Left colon (tissue), 2 donors: ENCODE results near the gene SPATA31D3. TPM values are rescaled to one million over a fixed set of nuclear protein-coding genes. Genes with fewer than 3 reads are reported as not detected.
"Not testable (repeated sequence)": the region's sequence is repeated elsewhere in the genome, so short reads cannot be mapped to it uniquely, and the experiment has no call there.

Experiments
- ATAC-seq: fragments of 200-7000 bp; cut with Tn5 transposase; one replicate; pipeline ENCODE4 v1.9.1; 2020; ENCODE audit warnings: mild to moderate bottlenecking, moderate library complexity
- DNase-seq, 2 donors: peaks; one replicate each; pipeline ENCODE4 v3.0.0-alpha.2; 2020
- intact Hi-C, 2 donors: fragments of 100-400 bp; cut with DNase I in 1 of 2; cut with micrococcal nuclease in 1 of 2; formaldehyde crosslinking; loops; one replicate each; pipeline versions ENCODE4 v1.11.2 to v1.14.0; 2022; cut with DNase I, micrococcal nuclease
- total RNA-seq, 2 donors: library from RNA; stranded (reverse); fragmentation: NEBNext Ultra II Directional; extraction: Animal tissue kit (Norgen Biotek cat#: 25700); gene quantifications; one replicate each; pipeline ENCODE4 v1.2.1, GENCODE V29; 2021
- donor health status: DM: no; HTN: no; CAD: no.
- donor health status: DM: yes; HTN: yes; CAD: no.

SPATA31D3 gene
- total RNA-seq, 2 donors from 2014 or later: not detected

- ATAC-seq: no peak
- intact Hi-C loops: no loop called here
Measured at GRCh38 chr9:81971727-81972126, 28.4 kb downstream of the SPATA31D3 start.

GRCh38 chr9:81974764-81975163 lies 31.5 kb downstream of the SPATA31D3 start:
- DNase-seq (no peak), ATAC-seq (no peak)
- intact Hi-C loops: no loop called here

More at GRCh38 chr9:81971727-81972126, 28.4 kb downstream of the SPATA31D3 start:
- no peak for DNase-seq

DNA sequence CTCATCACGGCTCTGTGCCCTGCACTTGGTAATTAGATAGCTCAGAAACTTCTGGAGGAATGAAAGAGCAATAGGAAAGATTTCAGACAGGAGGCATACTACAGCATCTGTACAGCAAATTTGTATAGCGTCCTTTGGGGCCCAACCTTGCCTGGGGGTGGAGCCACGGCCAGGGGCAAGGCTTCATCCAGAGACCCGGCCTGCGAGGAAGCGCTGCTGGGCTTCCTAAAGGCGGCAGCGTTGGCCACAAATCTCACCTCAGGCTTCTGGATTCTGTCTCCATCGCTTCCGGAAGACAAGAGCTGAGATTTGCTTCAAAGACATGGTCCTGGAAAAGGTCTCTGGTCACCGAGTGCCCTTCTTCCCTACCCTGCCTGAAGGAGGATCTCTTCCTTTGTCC lies 33.1 kb downstream of the SPATA31D3 start:
- intact Hi-C loops: no loop called here
- no peak for ATAC-seq
- no peak for DNase-seq

DNA sequence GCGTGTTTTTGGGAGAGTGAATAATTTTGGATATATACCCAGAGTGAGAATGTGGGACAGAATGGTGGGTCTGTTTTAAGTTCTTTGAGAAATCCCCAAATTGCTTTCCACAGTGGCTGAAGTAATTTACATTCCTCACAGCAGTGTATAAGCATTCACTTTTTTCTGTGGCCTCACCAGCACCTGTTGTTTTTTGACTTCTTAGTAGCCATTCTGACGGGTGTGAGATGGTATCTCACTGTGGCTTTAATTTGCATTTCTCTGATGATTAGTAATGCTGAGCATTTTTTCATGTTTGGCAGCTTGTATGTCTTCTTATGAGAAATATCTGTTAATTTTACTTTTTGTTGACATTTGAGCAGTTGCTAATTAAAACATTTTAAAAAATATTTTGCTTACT lies 35.9 kb downstream of the SPATA31D3 start:
- DNase-seq (no peak), ATAC-seq (no peak)
- intact Hi-C loops: no loop called here

- DNase-seq (no peak), ATAC-seq (no peak)
- intact Hi-C loops: no loop called here
Measured at GRCh38 chr9:81980568-81980967, 37.3 kb downstream of the SPATA31D3 start.

- DNase-seq: no peak
- intact Hi-C loops: no loop called here
- ATAC-seq: no peak
Measured at GRCh38 chr9:81981883-81982282, 38.6 kb downstream of the SPATA31D3 start.

- no peak for ATAC-seq
- DNase-seq: no peak
- intact Hi-C loops: no loop called here
Measured at GRCh38 chr9:81984928-81985327, 41.6 kb downstream of the SPATA31D3 start.

DNA sequence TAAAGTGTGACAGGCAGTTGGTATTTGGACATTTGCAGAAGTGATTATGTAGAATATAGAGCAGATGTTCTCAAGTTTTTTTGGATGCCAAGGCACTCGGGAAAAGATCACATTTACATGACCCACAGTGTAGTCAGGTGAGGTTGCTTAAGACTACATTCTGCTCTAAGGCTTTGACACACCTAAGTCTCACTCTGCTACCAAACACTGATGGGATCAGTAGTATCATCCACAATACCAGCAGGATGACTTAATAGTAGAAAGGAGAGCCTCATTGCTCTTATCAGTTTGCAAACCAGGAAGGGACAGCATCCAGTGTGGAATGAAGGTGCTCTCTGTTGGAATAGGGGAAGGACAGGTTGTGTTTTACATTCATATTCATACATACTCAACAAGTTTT lies 42.8 kb downstream of the SPATA31D3 start:
- intact Hi-C loops: no loop called here
- no peak for DNase-seq
- ATAC-seq: no peak

DNA sequence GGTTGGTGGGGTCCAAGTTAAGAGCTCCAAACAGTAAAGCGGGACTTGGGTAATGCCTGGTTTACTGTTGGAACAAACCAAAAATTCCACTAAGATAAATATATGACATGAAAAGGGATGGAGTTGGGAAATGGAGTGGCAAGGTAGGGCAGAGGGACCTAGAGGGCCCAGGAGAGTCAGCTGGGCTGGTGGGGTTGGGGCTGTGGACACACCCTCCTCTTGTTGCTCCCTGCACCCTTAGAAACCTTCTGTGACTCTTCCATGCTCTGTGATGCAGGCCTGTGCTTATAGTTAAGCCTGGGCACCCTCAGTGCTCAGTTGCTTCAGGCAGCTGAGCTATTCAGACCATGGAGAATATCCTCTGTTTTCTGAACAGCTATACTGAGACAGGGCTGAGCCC lies 45.2 kb downstream of the SPATA31D3 start, which contains the start of gene SPATA31D1:
SPATA31D1 (plus strand) TSS at position 301 of the 400 bp plus-strand sequence; CDS start at position 348, 47 bp downstream.
- DNase-seq, intact Hi-C loops, ATAC-seq: not testable (repeated sequence)

- intact Hi-C loops: no loop called here
Measured at GRCh38 chr9:81989700-81990099, 46.4 kb downstream of the SPATA31D3 start.

DNA sequence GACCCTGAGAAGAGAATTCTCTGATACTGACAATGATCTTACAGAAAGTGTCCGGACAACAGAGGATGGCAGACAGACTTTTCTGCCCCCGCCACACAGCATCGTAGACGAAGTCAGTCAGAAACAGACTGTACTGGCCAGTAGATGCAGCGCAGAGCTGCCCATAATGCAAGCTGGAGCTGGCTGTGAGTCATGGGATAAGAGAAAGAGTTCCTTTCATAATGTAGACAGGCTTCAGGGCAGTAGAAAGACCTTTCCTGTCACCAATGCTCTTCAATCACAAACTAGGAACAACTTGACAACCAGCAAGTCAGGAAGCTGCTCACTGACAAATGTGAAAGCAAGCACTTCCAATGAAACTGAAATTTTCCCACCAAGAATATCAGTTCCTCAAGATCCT lies 50.4 kb downstream of the SPATA31D3 start:
- intact Hi-C loops: no loop called here
- DNase-seq: no peak
- no peak for ATAC-seq

More at GRCh38 chr9:81989700-81990099, 46.4 kb downstream of the SPATA31D3 start:
- DNase-seq (no peak), ATAC-seq (no peak)

Other genes starting within 250 kb of the SPATA31D3 start
- gene SPATA31D4, start 15.1 kb upstream of the SPATA31D3 start, total RNA-seq: not detected
- not detected for gene SPATA31D1, start 45.3 kb downstream of the SPATA31D3 start, total RNA-seq